ENCODE results near the gene SNCG. TPM values are rescaled to one million over a fixed set of nuclear protein-coding genes. Genes with fewer than 3 reads are reported as not detected.

Gene SNCG
- polyA plus RNA-seq, 2 of the 4 experiments (the other 2 are of a cell fraction) = 7.4 to 17.9 TPM

DNA sequence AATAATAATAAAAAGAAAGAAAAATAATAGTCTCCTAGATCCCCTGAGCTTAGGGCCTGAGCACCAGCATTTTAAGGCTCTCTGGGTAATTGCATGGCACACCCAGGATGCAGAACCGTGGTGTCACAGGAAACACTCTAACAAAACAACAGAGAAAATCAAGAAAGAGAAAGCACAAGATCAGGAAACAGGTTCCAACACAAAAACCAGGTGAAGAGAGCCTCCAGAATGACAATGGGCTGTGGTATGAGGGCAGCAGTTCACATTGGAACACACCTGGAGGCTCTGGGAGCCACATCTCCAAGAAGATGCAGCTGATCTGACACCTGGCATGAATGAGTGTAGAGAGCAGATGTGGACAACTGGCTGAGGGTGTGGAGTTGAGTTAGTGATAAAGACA, 8.1 kb upstream of the SNCG start:
- 21% methylated on average over 1 of the region's 1 CpG for WGBS (ENCODE audit: missing lambda C conversion rate)
- ATAC-seq (no peak), DNase-seq (ENCODE audit: low read depth in 1 of 2, low spot score in 1 of 2) (no peak), FAIRE-seq (no peak)
- Histone ChIP-seq H3K4me2 (no peak overlapping the region), H3K4me3 (no peak overlapping the region), H3K27ac (no peak overlapping the region), H3K4me1 (peaks cover 18% of the 10 kb centered on the region), H3K9me3 (no peaks in the 10 kb centered on the region)
- POLR2A ChIA-PET = no interaction called here
- TF ChIP-seq, protein P1, sequence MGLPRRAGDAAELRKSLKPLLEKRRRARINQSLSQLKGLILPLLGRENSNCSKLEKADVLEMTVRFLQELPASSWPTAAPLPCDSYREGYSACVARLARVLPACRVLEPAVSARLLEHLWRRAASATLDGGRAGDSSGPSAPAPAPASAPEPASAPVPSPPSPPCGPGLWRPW (IDR thresholded peaks at IDR 0.05) = no peak
- TF ChIP-seq PHF8 (IDR thresholded peaks at IDR 0.05; ENCODE audit: borderline replicate concordance, low read depth) (no peak), FOXS1 (CRISPR knock-in tag; IDR thresholded peaks at IDR 0.05) (no peak), JUNB (IDR thresholded peaks at IDR 0.05) (no peak), HOXB5 (CRISPR knock-in tag; IDR thresholded peaks at IDR 0.05) (no peak), FOSL2 (IDR thresholded peaks at IDR 0.05) (no peak), FOSL2 (CRISPR knock-in tag; IDR thresholded peaks at IDR 0.05) (no peak), HOXA7 (CRISPR knock-in tag; IDR thresholded peaks at IDR 0.05) (no peak), MYC (IDR thresholded peaks at IDR 0.05; ENCODE audit: borderline replicate concordance, low read length) (no peak), KDM1A (IDR thresholded peaks at IDR 0.05; ENCODE audit: low read depth) (no peak)
- TF ChIP-seq, protein P2, sequence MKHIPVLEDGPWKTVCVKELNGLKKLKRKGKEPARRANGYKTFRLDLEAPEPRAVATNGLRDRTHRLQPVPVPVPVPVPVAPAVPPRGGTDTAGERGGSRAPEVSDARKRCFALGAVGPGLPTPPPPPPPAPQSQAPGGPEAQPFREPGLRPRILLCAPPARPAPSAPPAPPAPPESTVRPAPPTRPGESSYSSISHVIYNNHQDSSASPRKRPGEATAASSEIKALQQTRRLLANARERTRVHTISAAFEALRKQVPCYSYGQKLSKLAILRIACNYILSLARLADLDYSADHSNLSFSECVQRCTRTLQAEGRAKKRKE (CRISPR knock-in tag; IDR thresholded peaks at IDR 0.05; ENCODE audit: low read depth) = no peak
- TF ChIP-seq, protein P3, sequence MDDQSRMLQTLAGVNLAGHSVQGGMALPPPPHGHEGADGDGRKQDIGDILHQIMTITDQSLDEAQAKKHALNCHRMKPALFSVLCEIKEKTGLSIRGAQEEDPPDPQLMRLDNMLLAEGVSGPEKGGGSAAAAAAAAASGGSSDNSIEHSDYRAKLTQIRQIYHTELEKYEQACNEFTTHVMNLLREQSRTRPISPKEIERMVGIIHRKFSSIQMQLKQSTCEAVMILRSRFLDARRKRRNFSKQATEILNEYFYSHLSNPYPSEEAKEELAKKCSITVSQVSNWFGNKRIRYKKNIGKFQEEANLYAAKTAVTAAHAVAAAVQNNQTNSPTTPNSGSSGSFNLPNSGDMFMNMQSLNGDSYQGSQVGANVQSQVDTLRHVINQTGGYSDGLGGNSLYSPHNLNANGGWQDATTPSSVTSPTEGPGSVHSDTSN (IDR thresholded peaks at IDR 0.05) = no peak
- TF ChIP-seq, protein P4, sequence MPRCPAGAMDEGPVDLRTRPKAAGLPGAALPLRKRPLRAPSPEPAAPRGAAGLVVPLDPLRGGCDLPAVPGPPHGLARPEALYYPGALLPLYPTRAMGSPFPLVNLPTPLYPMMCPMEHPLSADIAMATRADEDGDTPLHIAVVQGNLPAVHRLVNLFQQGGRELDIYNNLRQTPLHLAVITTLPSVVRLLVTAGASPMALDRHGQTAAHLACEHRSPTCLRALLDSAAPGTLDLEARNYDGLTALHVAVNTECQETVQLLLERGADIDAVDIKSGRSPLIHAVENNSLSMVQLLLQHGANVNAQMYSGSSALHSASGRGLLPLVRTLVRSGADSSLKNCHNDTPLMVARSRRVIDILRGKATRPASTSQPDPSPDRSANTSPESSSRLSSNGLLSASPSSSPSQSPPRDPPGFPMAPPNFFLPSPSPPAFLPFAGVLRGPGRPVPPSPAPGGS (IDR thresholded peaks at IDR 0.05) = no peak
- TF ChIP-seq, protein P5, sequence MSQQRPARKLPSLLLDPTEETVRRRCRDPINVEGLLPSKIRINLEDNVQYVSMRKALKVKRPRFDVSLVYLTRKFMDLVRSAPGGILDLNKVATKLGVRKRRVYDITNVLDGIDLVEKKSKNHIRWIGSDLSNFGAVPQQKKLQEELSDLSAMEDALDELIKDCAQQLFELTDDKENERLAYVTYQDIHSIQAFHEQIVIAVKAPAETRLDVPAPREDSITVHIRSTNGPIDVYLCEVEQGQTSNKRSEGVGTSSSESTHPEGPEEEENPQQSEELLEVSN (IDR thresholded peaks at IDR 0.05; ENCODE audit: borderline replicate concordance, low read depth) = no peak
- CTCF ChIA-PET = interaction anchor here (0.7 to 2.6 kb wide), 5 partner anchors 9 to 35 kb away, joined by 3 to 15 read pairs (median 3); no protein-coding TSS in a partner anchor

DNA sequence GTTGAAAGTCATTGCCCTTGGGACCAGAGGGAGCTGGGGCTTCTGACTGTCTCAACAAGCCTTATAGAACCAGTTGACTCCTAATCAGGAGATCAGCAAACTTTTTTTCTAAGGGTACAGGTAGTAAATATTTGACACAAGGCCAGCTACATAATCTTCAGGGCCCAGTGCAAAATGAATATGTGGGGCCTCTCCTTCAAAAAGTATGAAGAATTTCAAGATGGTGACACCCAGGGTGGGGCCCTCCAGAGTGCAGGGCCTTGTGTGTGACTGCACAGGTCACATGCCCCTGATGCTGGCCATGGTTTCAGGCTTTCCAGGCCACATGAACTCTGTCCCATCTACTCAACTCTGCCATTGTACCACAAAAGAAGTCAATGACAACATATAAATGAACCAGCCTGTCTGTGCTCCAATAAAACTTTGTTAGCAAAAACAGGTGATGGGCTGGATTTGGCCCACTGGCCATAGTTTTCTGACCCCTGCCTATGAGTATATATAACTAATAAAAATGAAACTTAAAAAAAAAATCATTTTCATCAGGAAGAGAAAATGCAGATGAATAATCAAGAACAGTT, 7.1 kb upstream of the SNCG start:
- POLR2A ChIA-PET = no interaction called here

More for the DNA sequence above, 7.1 kb upstream of the SNCG start:
- Histone ChIP-seq H3K4me1 (peaks cover 17% of the 10 kb centered on the region), H3K27ac (no peak overlapping the region), H3K9me3 (no peaks in the 10 kb centered on the region), H3K4me2 (no peak overlapping the region), H3K4me3 (no peak overlapping the region)
- FAIRE-seq (no peak), ATAC-seq (no peak), DNase-seq (ENCODE audit: low read depth in 1 of 2, low spot score in 1 of 2) (no peak)
- CTCF ChIA-PET = interaction anchor here (1.2 to 2.6 kb wide), 4 partner anchors 8 to 15 kb away, joined by 3 to 15 read pairs (median 3); no protein-coding TSS in a partner anchor
- TF ChIP-seq, protein P6, sequence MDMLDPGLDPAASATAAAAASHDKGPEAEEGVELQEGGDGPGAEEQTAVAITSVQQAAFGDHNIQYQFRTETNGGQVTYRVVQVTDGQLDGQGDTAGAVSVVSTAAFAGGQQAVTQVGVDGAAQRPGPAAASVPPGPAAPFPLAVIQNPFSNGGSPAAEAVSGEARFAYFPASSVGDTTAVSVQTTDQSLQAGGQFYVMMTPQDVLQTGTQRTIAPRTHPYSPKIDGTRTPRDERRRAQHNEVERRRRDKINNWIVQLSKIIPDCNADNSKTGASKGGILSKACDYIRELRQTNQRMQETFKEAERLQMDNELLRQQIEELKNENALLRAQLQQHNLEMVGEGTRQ (IDR thresholded peaks at IDR 0.05) = no peak
- TF ChIP-seq, protein P7, sequence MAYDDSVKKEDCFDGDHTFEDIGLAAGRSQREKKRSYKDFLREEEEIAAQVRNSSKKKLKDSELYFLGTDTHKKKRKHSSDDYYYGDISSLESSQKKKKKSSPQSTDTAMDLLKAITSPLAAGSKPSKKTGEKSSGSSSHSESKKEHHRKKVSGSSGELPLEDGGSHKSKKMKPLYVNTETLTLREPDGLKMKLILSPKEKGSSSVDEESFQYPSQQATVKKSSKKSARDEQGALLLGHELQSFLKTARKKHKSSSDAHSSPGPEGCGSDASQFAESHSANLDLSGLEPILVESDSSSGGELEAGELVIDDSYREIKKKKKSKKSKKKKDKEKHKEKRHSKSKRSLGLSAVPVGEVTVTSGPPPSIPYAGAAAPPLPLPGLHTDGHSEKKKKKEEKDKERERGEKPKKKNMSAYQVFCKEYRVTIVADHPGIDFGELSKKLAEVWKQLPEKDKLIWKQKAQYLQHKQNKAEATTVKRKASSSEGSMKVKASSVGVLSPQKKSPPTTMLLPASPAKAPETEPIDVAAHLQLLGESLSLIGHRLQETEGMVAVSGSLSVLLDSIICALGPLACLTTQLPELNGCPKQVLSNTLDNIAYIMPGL (CRISPR knock-in tag; IDR thresholded peaks at IDR 0.05; ENCODE audit: borderline replicate concordance) = no peak
- TF ChIP-seq ZNF302 (CRISPR knock-in tag; IDR thresholded peaks at IDR 0.05) (no peak), FOXS1 (CRISPR knock-in tag; IDR thresholded peaks at IDR 0.05) (no peak), CHD2 (IDR thresholded peaks at IDR 0.05; ENCODE audit: low read length, partially characterized antibody) (no peak), KDM1A (IDR thresholded peaks at IDR 0.05; ENCODE audit: low read depth) (no peak), NFE2L2 (conservative IDR thresholded peaks at IDR 0.05; ENCODE audit: low read length) (no peak), FOSB (CRISPR knock-in tag; IDR thresholded peaks at IDR 0.05) (no peak), JUN (IDR thresholded peaks at IDR 0.05) (no peak), HEYL (CRISPR knock-in tag; IDR thresholded peaks at IDR 0.05) (no peak), ZFP36 (IDR thresholded peaks at IDR 0.05; ENCODE audit: borderline replicate concordance, partially characterized antibody) (no peak), POLR2A (IDR thresholded peaks at IDR 0.05; ENCODE audit: low read length) (no peak), EHMT2 (IDR thresholded peaks at IDR 0.05; ENCODE audit: low read depth) (no peak), MYC (IDR thresholded peaks at IDR 0.05; ENCODE audit: borderline replicate concordance, low read length) (no peak), TFCP2L1 (CRISPR knock-in tag; IDR thresholded peaks at IDR 0.05) (no peak), MAFK (IDR thresholded peaks at IDR 0.05; ENCODE audit: partially characterized antibody) (no peak), CBX2 (IDR thresholded peaks at IDR 0.05; ENCODE audit: borderline replicate concordance, low read depth) (no peak), EHF (CRISPR knock-in tag; IDR thresholded peaks at IDR 0.05) (no peak)
